Pancreas (tissue), 10 donors: ENCODE measurements around the gene ZNF627. TPM values are rescaled to one million over a fixed set of nuclear protein-coding genes. Genes with fewer than 3 reads are reported as not detected.
"Not testable (repeated sequence)": the region's sequence is repeated elsewhere in the genome, so short reads cannot be mapped to it uniquely, and the experiment has no call there.

Experiments
- ATAC-seq, 4 donors: fragments of 200-7000 bp; cut with Tn5 transposase; one replicate each; pipeline versions ENCODE4 v1.8.0 to v1.9.1; 2020; ENCODE audit warnings: mild to moderate bottlenecking in 4 of 4, moderate library complexity in 4 of 4
- DNase-seq, 6 donors: peaks; one replicate each; pipeline ENCODE4 v3.0.0-alpha.2; 2020
- FAIRE-seq: peaks from 2 replicates; lab custom pipeline; 2012; peaks lifted over from hg19 to GRCh38; lab: Jason Lieb, UNC
- H3K27ac ChIP-seq, 4 donors: fragments of 200-600 bp; sonication (generic); 1 replicate in 3 of 4; 2 replicates in 1 of 4; pipeline versions ENCODE4 v1.5.0 to v1.8.0; 2020
- H3K27me3 ChIP-seq, 4 donors: fragments of 200-600 bp; one replicate each; pipeline ENCODE4 v1.8.0; 2021
- H3K36me3 ChIP-seq, 3 donors: fragments of 200-600 bp; sonication (generic) in 1 of 3; one replicate each; pipeline versions ENCODE4 v1.5.0 to v1.8.0; 2020 to 2021
- H3K4me1 ChIP-seq, 3 donors: fragments of 200-600 bp; one replicate each; pipeline ENCODE4 v1.8.0; 2021
- H3K4me3 ChIP-seq, 4 donors: fragments of 200-600 bp; sonication (generic) in 2 of 4; one replicate each; pipeline versions ENCODE4 v1.5.0 to v1.8.0; 2020 to 2021
- H3K9me3 ChIP-seq, 4 donors: fragments of 200-600 bp; one replicate each; pipeline ENCODE4 v1.8.0; 2021
- CTCF ChIP-seq, 4 donors: fragments of 200-600 bp; sonication (generic) in 3 of 4; IDR thresholded peaks; one replicate each; pipeline versions ENCODE4 v1.5.0 to v1.8.0; 2021; ENCODE audit warnings: antibody characterized with exemption in 4 of 4
- WGBS, 2 donors: extraction: QIAGEN DNeasy Blood & Tissue Kit; methylation state at CpG; one replicate each; pipeline ENCODE4 v1.1.7; 2013; 5-methylcytosine and 5-hydroxymethylcytosine counted together
- intact Hi-C, 3 donors: fragments of 100-400 bp; cut with DNase I; formaldehyde crosslinking; loops; one replicate each; pipeline versions ENCODE4 v1.11.1 to v1.14.2; 2022
- polyA plus RNA-seq, 2 donors: library from polyadenylated mRNA; stranded (reverse); fragments of 200-250 nt; gene quantifications; one replicate each; pipeline ENCODE4 v1.2.3, GENCODE V29; 2013
- total RNA-seq, 6 donors: library from RNA; stranded (reverse); fragmentation: NEBNext Ultra II Directional in 4 of 6; extraction: Animal tissue kit (Norgen Biotek cat#: 25700) in 4 of 6; gene quantifications; one replicate each; pipeline versions ENCODE4 v1.2.1 to v1.2.4, GENCODE V29; 2021 to 2023
- donor health status: healthy with polysubstance abuse.
- donor health status: DM: no; HTN: no; CAD: no; lungs with moderate emphysema.
- donor health status: DM: no; HTN: no; CAD: no.
- donor health status: control.
- donor health status: control.
- donor health status: Bipolar disorder and iron deficiency.
- donor health status: DM: yes; HTN: yes; CAD: no.
- donor health status: DM: no; HTN: no; CAD: no.
- donor health status: DM: no; HTN: no; CAD: no.
- donor health status: DM: yes; HTN: yes; CAD: no.

ZNF627 gene
- total and polyA plus RNA-seq, 8 donors, result 4.4 to 8.5 (median 5.8) TPM

- Histone ChIP-seq H3K36me3 (peaks cover 0 to 11% (median 0%) of the 10 kb centered on the region in 3 donors), H3K27ac (no peak overlapping the region)
- FAIRE-seq, result no peak
Measured at GRCh38 chr19:11556634-11557420, 40.5 kb upstream of the ZNF627 start.

GRCh38 chr19:11558881-11559828 is 38.1 kb upstream of the ZNF627 start, which contains the start of gene ELOF1:
ELOF1 (minus strand) TSS chr19:11559230; CDS start chr19:11554347, 4,883 bp downstream.
- no peak for TF ChIP-seq CTCF (IDR thresholded peaks at IDR 0.05)
- peaks cover 0 to 5% (median 0%) of the 10 kb centered on the region in 3 donors for H3K36me3 ChIP-seq
- H3K4me1 ChIP-seq, result peaks cover 0 to 13% (median 6%) of the 10 kb centered on the region in 3 donors
- WGBS, 2 donors, result 2% methylated on average over 57 of the region's 57 CpGs
- ATAC-seq, result peak; percentile 97 to 98 (median 98)
- intact Hi-C loops, result no loop called here
- no peaks in the 10 kb centered on the region for H3K27me3 ChIP-seq
- H3K9me3 ChIP-seq, result no peaks in the 10 kb centered on the region
- DNase-seq, result peak; percentile 98 to 100 (median 98)
- H3K4me3 ChIP-seq, result peak within 1 kb of the TSS; percentile 63 to 92 (median 88)
- FAIRE-seq, result peak; percentile 29
- H3K27ac ChIP-seq, result peak within 1 kb of the TSS; percentile 63 to 79 (median 68)

More at GRCh38 chr19:11556634-11557420, 40.5 kb upstream of the ZNF627 start:
- WGBS, 2 donors, result 72 to 73% methylated on average over 4 of the region's 4 CpGs
- Histone ChIP-seq H3K27me3 (no peaks in the 10 kb centered on the region), H3K4me1 (peaks cover 0 to 13% (median 6%) of the 10 kb centered on the region in 3 donors), H3K4me3 (no peak overlapping the region), H3K9me3 (no peaks in the 10 kb centered on the region)
- no peak for DNase-seq
- no peak for ATAC-seq
- intact Hi-C loops, result no loop called here
- no peak for TF ChIP-seq CTCF (IDR thresholded peaks at IDR 0.05)

GRCh38 chr19:11560404-11561051 is 36.8 kb upstream of the ZNF627 start:
- Histone ChIP-seq H3K4me3 (peak overlapping the region in 2 of 4 donors; percentile 91 to 92), H3K4me1 (peaks cover 0 to 13% (median 6%) of the 10 kb centered on the region in 3 donors), H3K27me3 (no peaks in the 10 kb centered on the region), H3K36me3 (no peaks in the 10 kb centered on the region), H3K9me3 (no peaks in the 10 kb centered on the region), H3K27ac (no peak overlapping the region)
- no peak for FAIRE-seq
- intact Hi-C loops, result no loop called here
- DNase-seq, result peak in 2 of 6 donors; percentile 42 to 43
- WGBS, 2 donors, result 14% methylated on average over 9 of the region's 9 CpGs
- ATAC-seq, result peak; percentile 30 to 70 (median 56)
- TF ChIP-seq CTCF (IDR thresholded peaks at IDR 0.05), result peak in 3 of 4 donors; percentile 20 to 53 (median 49)

GRCh38 chr19:11563532-11563931 is 33.8 kb upstream of the ZNF627 start:
- H3K27me3 ChIP-seq, result no peaks in the 10 kb centered on the region
- no peak for TF ChIP-seq CTCF (IDR thresholded peaks at IDR 0.05)
- H3K27ac ChIP-seq, result no peak overlapping the region
- no peak for DNase-seq
- no peak for ATAC-seq
- 84 to 89% methylated on average over 8 of the region's 8 CpGs for WGBS, 2 donors
- H3K4me3 ChIP-seq, result no peak overlapping the region
- no peaks in the 10 kb centered on the region for H3K36me3 ChIP-seq
- FAIRE-seq, result no peak
- intact Hi-C loops, result no loop called here
- no peaks in the 10 kb centered on the region for H3K9me3 ChIP-seq
- H3K4me1 ChIP-seq, result peaks cover 0 to 8% (median 0%) of the 10 kb centered on the region in 3 donors

GRCh38 chr19:11564082-11564807 is 33.0 kb upstream of the ZNF627 start:
- DNase-seq, H3K4me3 ChIP-seq, H3K27ac ChIP-seq, H3K4me1 ChIP-seq, FAIRE-seq, H3K27me3 ChIP-seq, ATAC-seq, H3K9me3 ChIP-seq, intact Hi-C loops, H3K36me3 ChIP-seq: not testable (repeated sequence)
- 91% methylated on average over 6 of the region's 6 CpGs for WGBS, 2 donors

GRCh38 chr19:11565649-11565980 is 31.7 kb upstream of the ZNF627 start:
- H3K27ac ChIP-seq, ATAC-seq, FAIRE-seq, intact Hi-C loops, H3K4me3 ChIP-seq, DNase-seq, H3K9me3 ChIP-seq, H3K36me3 ChIP-seq, H3K4me1 ChIP-seq, H3K27me3 ChIP-seq: not testable (repeated sequence)
- WGBS, 2 donors, result 87 to 94% methylated on average over 5 of the region's 5 CpGs
